Nephron (organoid): ENCODE data around the gene ZNF277.

Experiments used
- H3K27ac Mint-ChIP-seq, 3 experiments: 2 replicates each; pipeline ENCODE4 v1.8.0; 2020; ENCODE audit warnings: mixed read lengths in 3 of 3, mild to moderate bottlenecking in 2 of 3, moderate library complexity in 1 of 3
- H3K27me3 Mint-ChIP-seq: 2 replicates; pipeline ENCODE4 v1.8.0; 2021; ENCODE audit warnings: low read depth, mild to moderate bottlenecking, moderate library complexity, mixed read lengths
- H3K36me3 Mint-ChIP-seq: 2 replicates; pipeline ENCODE4 v1.8.0; 2020; ENCODE audit warnings: low read depth, mixed read lengths
- H3K4me1 Mint-ChIP-seq: 2 replicates; pipeline ENCODE4 v1.8.0; 2020; ENCODE audit warnings: mixed read lengths
- H3K4me3 Mint-ChIP-seq, 3 experiments: 2 replicates each; pipeline ENCODE4 v1.8.0; 2020; ENCODE audit warnings: mild to moderate bottlenecking in 3 of 3, mixed read lengths in 3 of 3, moderate library complexity in 2 of 3
- H3K9me3 Mint-ChIP-seq: 2 replicates; pipeline ENCODE4 v1.8.0; 2020; ENCODE audit warnings: mixed read lengths
- CTCF ChIP-seq, 3 experiments: fragments of 200-600 bp; sonication (generic); IDR thresholded peaks; one replicate each; pipeline ENCODE4 v1.5.0; 2021; ENCODE audit warnings: antibody characterized with exemption in 3 of 3; ENCODE audit not compliant: unreplicated experiment in 3 of 3

ZNF277 gene

GRCh38 chr7:112336936-112337576 is 130.6 kb downstream of the ZNF277 start:
- Mint-ChIP-seq H3K4me1 (peaks cover 11% of the 10 kb centered on the region), H3K4me3 (no peak overlapping the region), H3K27ac (peak overlapping the region in 1 of 3 experiments; percentile 4), H3K27me3 (no peaks in the 10 kb centered on the region), H3K36me3 (peaks cover 37% of the 10 kb centered on the region), H3K9me3 (no peaks in the 10 kb centered on the region)
- no peak for TF ChIP-seq CTCF (IDR thresholded peaks at IDR 0.05; ENCODE audit: unreplicated experiment in 3 of 3)

- no peak overlapping the region for H3K4me3 Mint-ChIP-seq
- TF ChIP-seq CTCF (IDR thresholded peaks at IDR 0.05; ENCODE audit: unreplicated experiment in 3 of 3) = no peak
- peaks cover 11% of the 10 kb centered on the region for H3K4me1 Mint-ChIP-seq
- H3K9me3 Mint-ChIP-seq = no peaks in the 10 kb centered on the region
- no peak overlapping the region for H3K27ac Mint-ChIP-seq
- peaks cover 45% of the 10 kb centered on the region for H3K36me3 Mint-ChIP-seq
- H3K27me3 Mint-ChIP-seq = no peaks in the 10 kb centered on the region
These were observed 131.4 kb downstream of the ZNF277 start for GRCh38 chr7:112337892-112338291.

- Mint-ChIP-seq H3K27me3 (no peaks in the 10 kb centered on the region), H3K36me3 (peaks cover 53% of the 10 kb centered on the region), H3K4me1 (peaks cover 11% of the 10 kb centered on the region), H3K27ac (no peak overlapping the region), H3K9me3 (no peaks in the 10 kb centered on the region), H3K4me3 (no peak overlapping the region)
- no peak for TF ChIP-seq CTCF (IDR thresholded peaks at IDR 0.05; ENCODE audit: unreplicated experiment in 3 of 3)
These were observed 132.3 kb downstream of the ZNF277 start for GRCh38 chr7:112338786-112339185.

GRCh38 chr7:112341464-112341863 is 135.0 kb downstream of the ZNF277 start:
- no peak overlapping the region for H3K4me3 Mint-ChIP-seq
- peaks cover 65% of the 10 kb centered on the region for H3K36me3 Mint-ChIP-seq
- no peaks in the 10 kb centered on the region for H3K27me3 Mint-ChIP-seq
- no peak overlapping the region for H3K27ac Mint-ChIP-seq
- no peaks in the 10 kb centered on the region for H3K9me3 Mint-ChIP-seq
- TF ChIP-seq CTCF (IDR thresholded peaks at IDR 0.05; ENCODE audit: unreplicated experiment in 3 of 3) = no peak
- H3K4me1 Mint-ChIP-seq = peaks cover 9% of the 10 kb centered on the region

- H3K4me3 Mint-ChIP-seq = no peak overlapping the region
- H3K9me3 Mint-ChIP-seq = no peaks in the 10 kb centered on the region
- peaks cover 52% of the 10 kb centered on the region for H3K36me3 Mint-ChIP-seq
- TF ChIP-seq CTCF (IDR thresholded peaks at IDR 0.05; ENCODE audit: unreplicated experiment in 3 of 3) = no peak
- no peaks in the 10 kb centered on the region for H3K27me3 Mint-ChIP-seq
- H3K4me1 Mint-ChIP-seq = peaks cover 22% of the 10 kb centered on the region
- H3K27ac Mint-ChIP-seq = peak overlapping the region in 2 of 3 experiments; percentile 51 to 58
These were observed 140.0 kb downstream of the ZNF277 start for GRCh38 chr7:112346381-112347060.

GRCh38 chr7:112347088-112347487 is 140.6 kb downstream of the ZNF277 start:
- Mint-ChIP-seq H3K4me3 (no peak overlapping the region), H3K4me1 (peaks cover 22% of the 10 kb centered on the region), H3K9me3 (no peaks in the 10 kb centered on the region), H3K36me3 (peaks cover 50% of the 10 kb centered on the region), H3K27me3 (no peaks in the 10 kb centered on the region), H3K27ac (peak overlapping the region in 2 of 3 experiments; percentile 51 to 58)
- TF ChIP-seq CTCF (IDR thresholded peaks at IDR 0.05; ENCODE audit: unreplicated experiment in 3 of 3) = no peak
